ENCODE results near the gene CCNQ.

The CCNQ gene

GRCh38 chrX:153596981-153597750 is 1.8 kb downstream of the CCNQ start:
- no peak for DNase-seq (ENCODE audit: low read depth in 2 of 2)

- DNase-seq (ENCODE audit: low read depth in 2 of 2) = no peak
Observed at GRCh38 chrX:153595859-153596857, 2.8 kb downstream of the CCNQ start.

GRCh38 chrX:153595387-153595786 is 3.6 kb downstream of the CCNQ start:
- DNase-seq (ENCODE audit: low read depth in 2 of 2) = no peak

GRCh38 chrX:153593811-153594500 is 5.0 kb downstream of the CCNQ start:
- DNase-seq (ENCODE audit: low read depth in 2 of 2) = no peak

GRCh38 chrX:153592966-153593688 is 5.8 kb downstream of the CCNQ start:
- no peak for DNase-seq (ENCODE audit: low read depth in 2 of 2)

- no peak for DNase-seq (ENCODE audit: low read depth in 2 of 2)
Observed at GRCh38 chrX:153592091-153592833, 6.7 kb downstream of the CCNQ start.

GRCh38 chrX:153590961-153591956 is 7.7 kb downstream of the CCNQ start:
- DNase-seq (ENCODE audit: low read depth in 2 of 2) = no peak

- no peak for DNase-seq (ENCODE audit: low read depth in 2 of 2)
Observed at GRCh38 chrX:153588782-153589446, 10.0 kb downstream of the CCNQ start.

GRCh38 chrX:153588021-153588781 is 10.7 kb downstream of the CCNQ start:
- no peak for DNase-seq (ENCODE audit: low read depth in 2 of 2)

- no peak for DNase-seq (ENCODE audit: low read depth in 2 of 2)
Observed at GRCh38 chrX:153587342-153587741, 11.6 kb downstream of the CCNQ start.

- no peak for DNase-seq (ENCODE audit: low read depth in 2 of 2)
Observed at GRCh38 chrX:153585827-153586226, 13.1 kb downstream of the CCNQ start.

- no peak for DNase-seq (ENCODE audit: low read depth in 2 of 2)
Observed at GRCh38 chrX:153583433-153583832, 15.5 kb downstream of the CCNQ start.

GRCh38 chrX:153582896-153583295 is 16.0 kb downstream of the CCNQ start:
- DNase-seq (ENCODE audit: low read depth in 2 of 2) = peak; percentile 41 to 49

- DNase-seq (ENCODE audit: low read depth in 2 of 2) = no peak
Observed at GRCh38 chrX:153580700-153581386, 18.1 kb downstream of the CCNQ start.

- DNase-seq (ENCODE audit: low read depth in 2 of 2) = no peak
Observed at GRCh38 chrX:153578889-153579288, 20.1 kb downstream of the CCNQ start.

- no peak for DNase-seq (ENCODE audit: low read depth in 2 of 2)
Observed at GRCh38 chrX:153578200-153578835, 20.6 kb downstream of the CCNQ start.

GRCh38 chrX:153576961-153577360 is 22.0 kb downstream of the CCNQ start:
- DNase-seq (ENCODE audit: low read depth in 2 of 2) = no peak

Data from stimulated activated CD4-positive, alpha-beta T cell treated with anti-CD3 and anti-CD28 coated beads, Interleukin-4, amount 100 ng/mL, for 48 hours (primary cell).